H1 (cell line): Measurements from ENCODE around the gene BRSK2. TPM values are rescaled to one million over a fixed set of nuclear protein-coding genes. Genes with fewer than 3 reads are reported as not detected.
A peak's percentile ranks its signal among the peaks of the same experiment; 100 is the strongest.

ENCODE experiments used
- CTCF ChIA-PET: fragments of 300-600 bp; sonication (Branson Sonifier 250); formaldehyde crosslinking; loops from one replicate; lab custom pipeline; 2021; ENCODE audit not compliant: partially characterized antibody; lab: Charles Lee
- POLR2A ChIA-PET: fragments of 300-600 bp; sonication (Branson Sonifier 250); formaldehyde crosslinking; loops from one replicate; lab custom pipeline; 2021; ENCODE audit warnings: inconsistent platforms; ENCODE audit not compliant: partially characterized antibody; lab: Charles Lee
- DNase-seq, 2 experiments: peaks; one replicate each; pipeline versions ENCODE4 v3.0.0 to v3.0.0-alpha.2; 2010 to 2022; ENCODE audit warnings: low spot score in 2 of 2, low read depth in 1 of 2, mixed read lengths in 1 of 2
- FAIRE-seq: peaks from 2 replicates; lab custom pipeline; 2011; peaks lifted over from hg19 to GRCh38; lab: Jason Lieb, UNC
- H2AFZ ChIP-seq: 2 replicates; pipeline ENCODE4 v1.8.1; 2012; ENCODE audit warnings: low read length, inconsistent platforms
- H2AK5ac ChIP-seq: 2 replicates; pipeline ENCODE4 v1.6.1; 2013; ENCODE audit warnings: low read depth, low read length
- H2BK120ac ChIP-seq: replicated peaks from 2 replicates; pipeline ENCODE3; 2013; ENCODE audit warnings: low read depth, low read length, inconsistent platforms
- H2BK12ac ChIP-seq: 2 replicates; pipeline ENCODE4 v1.6.1; 2013; ENCODE audit warnings: low read depth, low read length
- H2BK15ac ChIP-seq: 2 replicates; pipeline ENCODE4 v1.6.1; 2013; ENCODE audit warnings: low read length
- H2BK20ac ChIP-seq: 2 replicates; pipeline ENCODE4 v1.6.1; 2013; ENCODE audit warnings: low read length
- H2BK5ac ChIP-seq: 2 replicates; pipeline ENCODE4 v1.6.1; 2013; ENCODE audit warnings: low read depth, low read length
- H3K14ac ChIP-seq: 2 replicates; pipeline ENCODE4 v1.6.1; 2013; ENCODE audit warnings: inconsistent platforms; ENCODE audit not compliant: insufficient read length
- H3K18ac ChIP-seq: 2 replicates; pipeline ENCODE4 v1.6.1; 2013; ENCODE audit warnings: low read length; ENCODE audit errors: extremely low read depth
- H3K23ac ChIP-seq: 2 replicates; pipeline ENCODE4 v1.6.1; 2013; ENCODE audit warnings: inconsistent platforms; ENCODE audit not compliant: insufficient read length
- H3K23me2 ChIP-seq: 2 replicates; pipeline ENCODE4 v1.6.1; 2013; ENCODE audit warnings: low read depth, low read length
- H3K27ac ChIP-seq: 2 replicates; pipeline ENCODE4 v1.6.1; 2011; ENCODE audit warnings: low read depth, low read length, inconsistent platforms
- H3K27me3 ChIP-seq, 4 experiments: replicated peaks in 1 of 4; 1 replicate in 1 of 4; 2 replicates in 3 of 4; pipeline versions ENCODE4 v1.6.1 to v1.8.1; 2011 to 2013; ENCODE audit warnings: low read length in 3 of 4, mild to moderate bottlenecking in 3 of 4, inconsistent platforms in 2 of 4, mixed read lengths in 2 of 4, moderate library complexity in 1 of 4; ENCODE audit not compliant: control insufficient read depth in 3 of 4, insufficient read depth in 3 of 4; ENCODE audit errors: extremely low read depth in 1 of 4
- H3K36me3 ChIP-seq, 4 experiments: 2 replicates each; pipeline versions ENCODE4 v1.6.1 to v1.8.1; 2011 to 2013; ENCODE audit warnings: mild to moderate bottlenecking in 4 of 4, low read length in 3 of 4, moderate library complexity in 2 of 4, control low read depth in 1 of 4, inconsistent platforms in 1 of 4; ENCODE audit not compliant: insufficient read depth in 4 of 4, control insufficient read depth in 2 of 4
- H3K4ac ChIP-seq: replicated peaks from 2 replicates; pipeline ENCODE3; 2013; ENCODE audit warnings: low read length, low read depth, mixed read lengths, inconsistent platforms; ENCODE audit not compliant: insufficient read length
- H3K4me1 ChIP-seq, 4 experiments: replicated peaks in 1 of 4; 1 replicate in 1 of 4; 2 replicates in 3 of 4; pipeline versions ENCODE4 v1.6.1 to v1.8.1; 2011 to 2013; ENCODE audit warnings: low read length in 3 of 4, inconsistent platforms in 2 of 4, mixed read lengths in 1 of 4; ENCODE audit not compliant: insufficient read depth in 4 of 4, control insufficient read depth in 3 of 4
- H3K4me2 ChIP-seq, 2 experiments: 2 replicates each; pipeline versions ENCODE4 v1.6.1 to v1.8.1; 2011 to 2013; ENCODE audit warnings: low read depth in 2 of 2, low read length in 2 of 2, control low read depth in 1 of 2, inconsistent platforms in 1 of 2, mild to moderate bottlenecking in 1 of 2; ENCODE audit not compliant: insufficient read depth in 1 of 2
- H3K4me3 ChIP-seq, 4 experiments: fragments of 200-600, 300-600 bp in 1 of 4; sonication (generic), shearing (Covaris generic), sonication (Bioruptor Twin) in 1 of 4; 2 replicates each; pipeline versions ENCODE4 v1.5.1 to v1.8.1; 2011 to 2016; ENCODE audit warnings: low read length in 4 of 4, low read depth in 3 of 4, control low read depth in 2 of 4, inconsistent platforms in 2 of 4, mild to moderate bottlenecking in 2 of 4, mixed read lengths in 1 of 4, moderate library complexity in 1 of 4; ENCODE audit not compliant: insufficient read depth in 2 of 4; ENCODE audit errors: extremely low read depth in 1 of 4
- H3K56ac ChIP-seq: replicated peaks from 2 replicates; pipeline ENCODE3; 2013; ENCODE audit warnings: low read depth, mild to moderate bottlenecking, mixed read lengths, low read length, inconsistent platforms; ENCODE audit not compliant: insufficient read length
- H3K79me1 ChIP-seq: 2 replicates; pipeline ENCODE4 v1.6.1; 2013; ENCODE audit warnings: low read depth, low read length, control low read depth
- H3K79me2 ChIP-seq, 2 experiments: 2 replicates each; pipeline versions ENCODE4 v1.6.1 to v1.8.1; 2012 to 2013; ENCODE audit warnings: low read length in 2 of 2, mild to moderate bottlenecking in 2 of 2, inconsistent platforms in 1 of 2; ENCODE audit not compliant: insufficient read depth in 2 of 2, control insufficient read depth in 1 of 2
- H3K9ac ChIP-seq, 4 experiments: replicated peaks in 1 of 4; 1 replicate in 1 of 4; 2 replicates in 3 of 4; pipeline versions ENCODE4 v1.6.1 to v1.8.1; 2011 to 2013; ENCODE audit warnings: low read depth in 3 of 4, low read length in 3 of 4, control low read depth in 2 of 4, mild to moderate bottlenecking in 2 of 4, moderate library complexity in 2 of 4, inconsistent platforms in 1 of 4; ENCODE audit errors: extremely low read depth in 1 of 4
- H3K9me3 ChIP-seq, 2 experiments: 2 replicates each; pipeline versions ENCODE4 v1.6.1 to v1.8.1; 2012 to 2013; ENCODE audit warnings: mild to moderate bottlenecking in 2 of 2, moderate library complexity in 2 of 2, control low read depth in 1 of 2, inconsistent platforms in 1 of 2, low read depth in 1 of 2, low read length in 1 of 2, mixed read lengths in 1 of 2; ENCODE audit not compliant: insufficient read depth in 2 of 2
- H4K20me1 ChIP-seq, 2 experiments: replicated peaks in 1 of 2; 2 replicates each; pipeline versions ENCODE3 to v1.8.1; 2011 to 2013; ENCODE audit warnings: inconsistent platforms in 2 of 2, low read length in 2 of 2, mild to moderate bottlenecking in 1 of 2; ENCODE audit not compliant: insufficient read depth in 2 of 2, control insufficient read depth in 1 of 2
- H4K5ac ChIP-seq: 2 replicates; pipeline ENCODE4 v1.6.1; 2013; ENCODE audit warnings: low read length, low read depth, mixed read lengths, inconsistent platforms; ENCODE audit not compliant: insufficient read length
- H4K8ac ChIP-seq: 2 replicates; pipeline ENCODE4 v1.8.0; 2013; ENCODE audit warnings: mild to moderate bottlenecking, moderate library complexity, low read length, inconsistent platforms; ENCODE audit not compliant: insufficient read depth; ENCODE audit errors: extremely low read depth
- H4K91ac ChIP-seq: replicated peaks from 2 replicates; pipeline ENCODE3; 2013; ENCODE audit warnings: low read length, mixed read lengths, inconsistent platforms; ENCODE audit not compliant: insufficient read length
- CBX5 ChIP-seq: fragments of 300-800, 300-1000 bp; sonication (generic); IDR thresholded peaks from 2 replicates; pipeline ENCODE4 v1.7.1; 2016; ENCODE audit warnings: antibody characterized with exemption, low read length, low read depth
- CEBPB ChIP-seq: IDR thresholded peaks from 2 replicates; pipeline ENCODE4 v1.6.1; 2012; ENCODE audit warnings: low read depth, low read length
- CHD1 ChIP-seq: IDR thresholded peaks from 2 replicates; pipeline ENCODE4 v1.6.1; 2012; ENCODE audit warnings: low read depth, low read length, improper control_type of control experiment
- CREB1 ChIP-seq: IDR thresholded peaks from 2 replicates; pipeline ENCODE4 v1.6.1; 2012; ENCODE audit warnings: inconsistent platforms
- GTF2F1 ChIP-seq: IDR thresholded peaks from 2 replicates; pipeline ENCODE4 v1.6.1; 2012; ENCODE audit warnings: low read depth, low read length, improper control_type of control experiment, borderline replicate concordance
- RXRA ChIP-seq: IDR thresholded peaks from 2 replicates; pipeline ENCODE4 v1.6.1; 2011; ENCODE audit warnings: low read depth, mild to moderate bottlenecking, low read length, moderate library complexity; ENCODE audit not compliant: insufficient read depth
- SIRT6 ChIP-seq: IDR thresholded peaks from one replicate; pipeline ENCODE4 v1.7.1; 2012; ENCODE audit warnings: low read length, inconsistent platforms
- SUZ12 ChIP-seq: fragments of 200-600 bp; sonication (generic); IDR thresholded peaks from 2 replicates; pipeline ENCODE4 v1.6.1; 2012; ENCODE audit warnings: mild to moderate bottlenecking, inconsistent platforms, low read length, moderate library complexity, mixed read lengths
- ZNF274 ChIP-seq: IDR thresholded peaks from 2 replicates; pipeline ENCODE4 v1.7.0; 2012; ENCODE audit warnings: low read length, borderline replicate concordance; ENCODE audit errors: extremely low read depth
- WGBS, 2 experiments: shearing (Covaris generic) in 1 of 2; methylation state at CpG; one replicate each; pipeline versions ENCODE4 v1.1.6 to v1.1.7; 2013 to 2015; ENCODE audit warnings: low lambda C conversion rate in 2 of 2, mixed read lengths in 2 of 2, inconsistent platforms in 1 of 2, low coverage in 1 of 2, missing lambda C conversion rate in 1 of 2; ENCODE audit not compliant: insufficient replicate concordance in 2 of 2, insufficient coverage in 1 of 2, insufficient read length in 1 of 2; ENCODE audit errors: extremely low coverage in 1 of 2, missing lambda C conversion rate in 1 of 2; 5-methylcytosine and 5-hydroxymethylcytosine counted together
- polyA plus RNA-seq, 7 experiments: library from polyadenylated mRNA; depleted of rRNA in 3 of 7; stranded (reverse) in 5 of 7; unstranded in 2 of 7; fragments of >200 nt in 5 of 7; fragments of 200-250 nt in 2 of 7; gene quantifications; 1 replicate in 5 of 7; 2 replicates in 1 of 7; 4 replicates in 1 of 7; pipeline versions ENCODE4 v1.2.1 to v1.2.3, GENCODE V29; 2011 to 2013; ENCODE audit warnings: missing spikeins in 2 of 7, mixed read lengths in 2 of 7
- total RNA-seq: library from RNA; stranded (reverse); fragmentation: NEBNext Ultra II Directional; extraction: Animal tissue kit (Norgen Biotek cat#: 25700); gene quantifications from 2 replicates; pipeline ENCODE4 v1.2.1, GENCODE V29; 2021
- TF ChIP-seq, protein P1 (sequence below): IDR thresholded peaks from 2 replicates; pipeline ENCODE4 v1.6.1; 2011; ENCODE audit warnings: low read length, improper control_type of control experiment

Gene BRSK2
- total and polyA plus RNA-seq, 2 of the 8 experiments (the other 6 are each of a cell fraction or from before 2014, with no cell fraction given) = 17.3 to 27.1 TPM

GRCh38 chr11:1481483-1481825 lies 91.7 kb downstream of the BRSK2 start:
- no peak for DNase-seq
- H3K36me3 ChIP-seq = no peaks in the 10 kb centered on the region; a peak in 1 of 8 replicates
- no peaks in the 10 kb centered on the region for H3K23me2 ChIP-seq
- no peak overlapping the region for H3K56ac ChIP-seq
- 0 out of 2 replicates have a peak overlapping the region, but pooled peaks have one; percentile 38 for H3K27ac ChIP-seq
- no peak overlapping the region for H2AK5ac ChIP-seq
- no peak overlapping the region for H3K14ac ChIP-seq
- no peak overlapping the region for H3K23ac ChIP-seq
- H2BK15ac ChIP-seq = no peak overlapping the region
- no peak overlapping the region for H3K9ac ChIP-seq
- no peak overlapping the region for H2AFZ ChIP-seq
- ChIA-PET CTCF (interaction anchor here (1.1 to 5.2 kb wide), 10 partner anchors 8 to 277 kb away, joined by 3 to 34 read pairs (median 4); no protein-coding TSS in a partner anchor), POLR2A (interaction anchor here (1.0 kb wide), 1 partner anchor 9 kb away, joined by 3 read pairs; no protein-coding TSS in a partner anchor)
- no peak overlapping the region; the same call in 1 of the 2 replicates for H2BK5ac ChIP-seq
- no peaks in the 10 kb centered on the region; a peak in 1 of 4 replicates for H3K79me2 ChIP-seq
- WGBS, 2 experiments = 95% methylated on average over 2 of the region's 2 CpGs; no CpG with 5 or more reads in 1 of the 2 experiments
- H3K4me1 ChIP-seq = peaks cover 0 to 5% (median under 1%) of the 10 kb centered on the region in 4 experiments; a peak in 2 of 7 replicates
- H2BK20ac ChIP-seq = no peak overlapping the region
- H3K18ac ChIP-seq = no peak overlapping the region
- no peak for FAIRE-seq
- H4K8ac ChIP-seq = no peak overlapping the region
- H2BK120ac ChIP-seq = no peak overlapping the region
- no peak overlapping the region for H3K4me3 ChIP-seq
- H4K91ac ChIP-seq = no peak overlapping the region
- H3K9me3 ChIP-seq = no peaks in the 10 kb centered on the region
- H4K20me1 ChIP-seq = peaks cover 0 to 12% of the 10 kb centered on the region in 2 experiments
- H3K4ac ChIP-seq = no peak overlapping the region
- no peak overlapping the region for H3K4me2 ChIP-seq
- no peak overlapping the region for H2BK12ac ChIP-seq
- H4K5ac ChIP-seq = no peak overlapping the region
- H3K27me3 ChIP-seq = no peaks in the 10 kb centered on the region
- H3K79me1 ChIP-seq = peaks cover 6% of the 10 kb centered on the region
- TF ChIP-seq SIRT6 = no peak
- TF ChIP-seq RXRA = no peak
- TF ChIP-seq GTF2F1 = no peak
- no peak for TF ChIP-seq CEBPB
- TF ChIP-seq CHD1 = no peak
- no peak for TF ChIP-seq SUZ12
- TF ChIP-seq, protein P1, sequence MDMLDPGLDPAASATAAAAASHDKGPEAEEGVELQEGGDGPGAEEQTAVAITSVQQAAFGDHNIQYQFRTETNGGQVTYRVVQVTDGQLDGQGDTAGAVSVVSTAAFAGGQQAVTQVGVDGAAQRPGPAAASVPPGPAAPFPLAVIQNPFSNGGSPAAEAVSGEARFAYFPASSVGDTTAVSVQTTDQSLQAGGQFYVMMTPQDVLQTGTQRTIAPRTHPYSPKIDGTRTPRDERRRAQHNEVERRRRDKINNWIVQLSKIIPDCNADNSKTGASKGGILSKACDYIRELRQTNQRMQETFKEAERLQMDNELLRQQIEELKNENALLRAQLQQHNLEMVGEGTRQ = no peak
- no peak for TF ChIP-seq CBX5
- TF ChIP-seq CREB1 = no peak
- no peak for TF ChIP-seq ZNF274
